Stimulated activated CD4-positive, alpha-beta T cell treated with anti-CD3 and anti-CD28 coated beads, Interleukin-2, amount 100 ng/mL, for 48 hours (primary cell): Measurements from ENCODE around the gene CRPPA.
A peak's percentile ranks its signal among the peaks of the same experiment; 100 is the strongest.

Experiments
- DNase-seq, 2 donors: peaks; one replicate each; pipeline ENCODE4 v3.0.0-alpha.2; 2020

CRPPA gene

DNA sequence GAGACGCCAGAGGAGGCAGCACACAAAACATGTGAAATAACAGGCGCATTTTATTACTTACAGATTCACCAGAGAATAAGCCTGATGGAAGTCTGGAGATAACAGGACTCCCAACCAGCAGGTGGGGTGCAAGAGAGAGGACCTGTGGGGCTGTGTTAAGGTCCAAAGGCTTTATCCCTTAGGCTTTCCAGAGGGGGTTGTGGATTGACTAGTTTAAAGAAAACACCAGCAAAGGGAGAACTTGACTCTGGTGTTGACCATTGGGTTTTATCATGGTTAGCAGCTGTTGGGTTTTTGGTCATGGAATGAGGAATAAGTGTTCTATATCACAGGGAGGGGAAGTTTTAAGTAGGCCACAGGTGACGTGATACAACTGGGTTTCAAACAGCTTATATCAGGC is 1.6 kb upstream of the CRPPA start:
- no peak for DNase-seq

DNA sequence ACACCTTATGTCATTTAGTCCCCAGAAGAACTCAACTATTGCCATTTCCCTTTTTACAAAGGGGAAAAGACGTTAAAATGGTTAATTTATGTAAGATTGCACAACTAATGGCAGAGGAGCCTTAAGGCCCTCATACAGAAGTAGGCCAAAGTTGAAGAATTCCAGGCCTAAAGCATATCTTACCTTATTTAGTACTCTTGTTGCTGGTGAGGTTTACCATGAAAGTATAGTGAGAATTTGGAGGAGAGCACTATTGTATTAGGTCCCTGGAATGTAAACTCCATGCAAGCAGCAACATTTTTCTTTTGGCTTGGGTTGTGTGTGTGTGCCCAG is 731 bp upstream of the CRPPA start:
- no peak for DNase-seq

DNA sequence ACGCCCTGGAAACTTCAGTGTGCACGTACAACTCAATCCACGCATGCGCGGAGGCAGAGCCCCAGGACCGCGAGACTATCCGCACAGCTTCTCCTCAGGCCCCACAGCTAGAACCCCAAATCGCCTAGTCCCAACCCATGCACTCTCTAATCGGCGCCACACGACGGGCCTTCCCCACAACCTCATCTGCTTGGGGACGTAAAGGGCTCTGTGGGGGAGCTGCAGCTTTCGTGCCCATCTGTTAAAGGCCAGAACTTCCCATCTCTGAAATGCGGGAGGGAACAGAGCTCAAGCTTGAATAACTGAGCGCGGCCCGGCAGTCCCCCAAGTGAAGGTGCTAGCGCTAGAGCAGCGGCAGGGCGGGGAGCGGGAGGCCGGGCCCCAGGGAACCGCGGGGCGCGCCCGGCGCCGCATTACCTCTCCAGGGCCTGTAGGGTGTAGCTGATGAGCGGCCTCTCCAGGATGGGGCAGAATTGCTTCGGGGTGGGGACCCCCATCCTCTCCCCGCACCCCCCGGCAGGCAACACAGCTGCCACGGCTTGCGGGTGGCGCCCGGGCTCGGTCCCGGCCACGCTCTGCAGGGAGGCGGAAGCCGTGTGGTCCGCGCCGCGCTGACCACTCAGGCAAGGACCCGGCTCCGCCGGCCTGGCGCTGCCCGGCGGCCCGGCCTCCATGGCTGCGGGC is 547 bp downstream of the CRPPA start:
- DNase-seq, result peak; percentile 56 to 74

DNA sequence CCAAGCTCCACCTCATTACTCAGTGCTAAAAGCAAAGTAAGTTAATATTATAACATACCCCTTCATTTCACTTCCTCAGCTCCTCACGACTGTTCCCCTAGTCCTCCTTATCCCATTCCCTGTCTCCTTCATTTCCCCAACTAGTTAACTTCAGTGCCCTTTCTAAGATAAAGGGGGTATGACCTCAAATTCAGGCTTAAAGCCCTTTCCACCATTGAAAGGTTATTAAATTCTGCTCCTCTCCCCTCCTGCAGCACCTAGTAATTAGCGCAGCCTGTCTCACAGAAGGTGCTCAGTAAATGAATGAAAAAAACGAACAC is 1.0 kb downstream of the CRPPA start:
- no peak for DNase-seq

DNA sequence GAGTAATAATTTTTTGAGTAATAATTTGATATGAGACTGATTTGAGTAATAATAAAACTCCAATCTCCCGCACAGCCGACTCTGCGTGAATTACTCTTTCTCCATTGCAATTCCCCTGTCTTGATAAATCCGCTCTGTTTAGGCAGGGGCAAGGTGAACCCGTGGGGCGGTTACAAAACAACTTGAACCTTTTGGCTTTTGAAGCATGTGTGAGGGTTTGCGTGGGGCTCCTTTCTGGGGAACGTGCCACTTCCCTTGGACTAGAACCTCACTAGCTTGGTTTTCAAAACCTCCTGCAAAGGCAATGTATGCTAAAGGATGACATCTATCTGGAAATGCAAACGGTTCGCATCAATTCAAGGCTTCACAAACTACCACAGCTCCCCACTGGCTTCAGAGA is 1.5 kb downstream of the CRPPA start:
- DNase-seq, result no peak

DNA sequence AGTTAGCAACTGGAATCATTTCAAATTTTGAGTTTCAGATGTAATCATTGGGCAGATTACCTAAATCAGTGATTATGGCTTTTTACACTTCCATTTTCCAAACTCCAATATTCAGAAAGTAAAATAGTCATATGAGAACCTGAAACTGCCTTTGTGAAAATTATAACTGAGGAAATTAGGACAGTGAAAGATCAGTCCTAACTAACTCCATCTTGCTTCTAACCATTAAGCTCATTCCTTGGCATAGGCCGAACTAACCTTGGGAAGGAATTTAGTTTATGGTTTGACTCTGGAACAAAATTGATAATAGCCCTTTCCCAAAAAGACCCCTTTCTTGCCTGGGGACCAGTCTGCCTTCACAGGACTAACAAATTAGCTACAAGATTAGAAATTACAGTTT is 2.2 kb downstream of the CRPPA start:
- DNase-seq, result no peak

DNA sequence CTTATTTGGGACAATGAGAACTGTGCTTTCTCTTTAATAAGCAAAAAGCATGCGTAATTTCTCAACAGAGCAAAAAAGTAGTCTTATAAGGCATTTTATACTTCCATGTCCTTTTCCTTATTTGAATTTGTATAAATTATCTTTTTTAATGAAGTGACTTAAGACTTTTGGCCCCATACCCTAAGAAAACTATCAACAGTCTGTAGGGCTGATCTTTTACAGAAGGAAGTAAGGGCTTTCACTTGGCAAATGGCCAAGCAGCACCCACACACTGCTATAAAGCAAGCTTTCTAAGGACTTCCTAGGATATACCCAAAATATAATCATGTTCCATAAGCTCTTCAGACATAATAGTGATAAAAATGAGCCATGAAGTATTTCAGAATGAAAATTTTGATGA is 3.4 kb downstream of the CRPPA start:
- no peak for DNase-seq

DNA sequence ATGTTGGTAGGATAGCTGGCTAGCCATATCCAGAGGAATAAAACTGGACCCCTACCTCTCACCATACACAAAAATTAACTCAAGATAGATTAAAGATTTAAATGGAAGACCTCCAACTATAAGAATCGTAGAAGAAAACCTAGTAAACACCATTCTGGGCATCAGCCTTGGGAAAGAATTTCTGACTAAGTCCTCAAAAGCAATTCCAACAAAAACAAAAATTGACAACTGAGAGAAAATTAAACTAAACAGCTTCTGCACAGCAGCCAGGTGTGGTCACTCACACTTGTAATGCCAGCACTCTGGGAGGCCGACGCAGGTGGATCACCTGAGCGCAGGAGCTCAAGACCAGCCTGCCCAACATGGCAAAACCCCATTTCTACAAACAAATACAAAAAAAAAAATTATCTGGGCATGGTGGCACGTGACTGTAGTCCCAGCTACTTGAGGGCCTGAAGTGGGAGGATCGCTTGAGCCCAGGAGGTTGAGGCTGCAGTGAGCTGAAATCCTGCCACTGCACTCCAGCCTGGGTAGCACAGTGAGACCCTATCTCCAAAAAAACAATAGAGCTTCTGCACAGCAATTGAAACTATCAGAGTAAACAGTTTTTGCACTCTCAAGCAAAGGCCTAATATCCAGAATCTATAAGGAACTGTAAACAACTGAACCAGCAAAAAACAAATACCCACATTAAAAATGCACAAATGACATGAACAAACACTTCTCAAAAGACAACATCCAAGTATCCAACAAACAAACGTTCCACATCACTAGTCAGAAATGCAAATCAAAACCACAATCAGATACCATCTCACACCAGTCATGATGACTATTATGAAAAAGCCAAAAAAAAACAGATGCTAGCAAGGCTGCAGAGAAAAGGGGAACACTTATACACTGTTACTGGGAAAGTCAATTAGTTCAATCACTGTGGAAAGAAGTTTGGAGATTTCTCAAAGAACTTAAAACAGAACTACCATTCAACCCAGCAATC is 4.8 kb downstream of the CRPPA start:
- no peak for DNase-seq

DNA sequence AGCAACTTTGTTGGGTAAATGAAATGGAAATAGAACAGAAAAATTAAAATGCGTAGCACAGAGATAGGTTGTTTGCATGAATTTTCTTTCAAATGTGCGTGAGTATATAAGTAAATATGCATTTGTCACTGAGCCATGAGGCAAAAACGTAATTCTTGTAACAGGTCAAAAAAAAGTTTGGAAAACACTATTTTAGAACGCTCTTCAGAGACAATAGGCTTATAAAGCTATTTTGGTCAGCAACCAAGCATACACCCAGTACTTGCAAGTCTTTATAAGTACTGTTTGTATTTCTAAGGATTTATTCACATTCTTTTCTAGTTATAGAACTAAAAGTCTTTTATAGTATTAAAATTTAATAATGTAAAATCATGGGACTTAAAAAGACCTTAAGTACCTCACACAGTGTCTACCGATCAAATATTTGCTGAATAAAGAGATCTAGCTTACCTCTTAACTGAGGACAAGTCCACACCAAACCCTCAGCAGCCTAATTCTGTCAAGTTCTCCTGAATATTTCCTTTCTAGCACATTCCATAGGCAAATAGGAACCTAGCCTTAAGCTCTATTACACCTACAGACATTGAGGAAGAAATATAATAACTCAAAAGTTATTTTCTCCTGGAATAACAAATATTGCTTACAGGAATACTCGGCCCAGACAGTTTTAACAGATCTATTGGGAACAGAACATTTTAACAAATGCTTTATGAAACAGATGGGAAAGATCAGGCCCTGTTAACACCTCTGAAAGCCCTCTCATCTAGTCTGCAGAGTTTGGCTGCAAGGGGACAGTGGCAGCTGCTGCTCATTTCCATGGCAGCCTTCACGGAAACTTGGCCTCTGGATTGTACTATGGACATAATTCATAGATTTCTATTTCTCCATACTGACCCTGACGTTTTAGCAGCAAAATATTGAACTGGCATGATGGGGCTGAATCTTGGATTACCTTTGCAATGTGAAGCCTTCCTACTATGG is 8.8 kb downstream of the CRPPA start:
- no peak for DNase-seq

DNA sequence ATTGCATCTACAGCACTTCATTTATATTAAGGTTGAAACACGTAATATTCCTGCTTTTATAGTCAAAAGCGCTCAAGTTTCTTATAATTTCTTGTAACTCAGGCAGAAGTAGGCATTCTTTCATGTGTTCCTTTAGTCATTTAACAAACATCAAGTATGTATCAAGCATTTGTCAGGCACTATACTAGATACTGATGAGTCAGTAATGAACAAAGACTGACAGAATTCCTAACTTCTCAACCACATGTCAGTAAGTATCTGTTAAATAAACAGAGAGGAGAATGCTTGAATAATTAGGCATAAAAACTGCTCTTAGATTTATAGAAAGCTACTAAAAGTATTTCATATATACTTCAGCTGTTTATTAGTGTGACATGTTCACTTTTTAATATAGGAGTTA is 9.9 kb downstream of the CRPPA start:
- DNase-seq, result no peak

DNA sequence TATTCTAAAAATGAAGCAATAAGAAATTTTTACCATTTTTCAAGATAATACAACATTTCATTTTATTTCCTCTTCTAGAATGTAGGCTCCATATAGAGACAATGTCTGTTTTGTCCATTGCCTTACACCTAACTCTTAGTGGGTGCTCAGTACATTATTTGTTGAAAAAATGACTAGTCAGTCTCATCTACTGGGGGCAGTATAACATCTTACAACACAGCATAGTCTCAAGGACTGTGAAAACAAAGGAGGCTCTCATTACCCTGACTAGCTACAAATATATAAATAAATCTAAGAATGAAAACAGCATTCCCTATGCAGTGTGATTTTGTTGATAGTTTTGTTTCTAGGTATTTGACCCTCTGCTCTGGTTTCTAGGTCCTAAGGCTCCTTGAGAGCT is 11.6 kb downstream of the CRPPA start:
- DNase-seq, result no peak

DNA sequence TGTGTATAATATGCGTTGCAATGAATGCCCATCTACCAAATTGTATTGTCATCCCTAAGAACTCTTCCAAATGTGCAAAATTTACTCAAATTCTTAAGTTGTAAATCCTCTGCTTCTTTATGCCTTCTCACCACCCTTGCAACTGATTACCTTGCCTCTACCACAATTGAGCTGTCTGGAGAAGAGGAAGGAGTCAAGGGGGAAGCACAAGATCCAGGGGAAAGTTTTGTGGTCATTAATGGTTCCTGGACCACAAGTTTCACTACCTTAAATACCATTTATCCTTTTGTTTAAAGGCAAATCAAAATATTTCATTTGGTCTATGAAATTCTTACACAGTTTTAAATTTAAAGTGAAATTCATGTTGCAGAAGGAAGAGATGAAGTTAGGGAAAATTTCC is 16.7 kb downstream of the CRPPA start:
- DNase-seq, result no peak

DNA sequence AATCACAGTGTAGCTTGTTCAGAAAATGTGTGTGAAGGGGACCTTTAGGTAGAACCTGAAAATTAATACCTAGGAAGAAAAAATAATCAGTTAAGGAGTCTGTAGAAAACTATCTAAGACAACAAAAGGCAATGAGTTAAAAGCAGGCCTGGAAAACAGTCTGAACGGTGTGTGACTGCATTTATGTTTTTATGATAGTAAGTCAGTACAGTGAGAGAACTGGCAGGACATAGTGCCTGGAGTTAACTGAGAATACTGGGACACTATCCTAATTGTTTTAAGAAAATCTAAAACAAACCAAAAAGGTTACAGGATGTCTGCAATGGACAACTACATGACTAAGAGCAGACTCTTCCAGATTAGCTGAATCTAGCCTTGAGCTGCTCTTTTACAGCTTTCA is 17.9 kb downstream of the CRPPA start:
- DNase-seq, result no peak

DNA sequence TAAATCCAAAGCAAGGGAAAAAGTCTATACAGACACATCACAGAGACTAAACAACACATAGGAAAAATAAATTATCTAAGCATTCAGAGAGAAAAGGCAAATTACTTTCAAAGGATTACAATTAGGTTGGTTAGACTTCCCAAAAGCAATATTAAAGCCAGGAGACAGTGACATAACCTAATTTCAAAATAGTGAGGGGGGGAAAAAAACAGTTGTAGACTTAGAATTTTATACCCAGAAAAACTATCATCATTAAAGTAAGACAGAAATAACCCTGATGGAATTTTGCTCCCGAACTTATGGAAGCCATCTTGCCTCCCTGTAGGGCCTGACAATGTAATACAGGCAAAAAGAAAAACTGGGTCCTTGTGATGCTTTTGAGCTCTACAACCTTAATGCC is 18.4 kb downstream of the CRPPA start:
- no peak for DNase-seq

DNA sequence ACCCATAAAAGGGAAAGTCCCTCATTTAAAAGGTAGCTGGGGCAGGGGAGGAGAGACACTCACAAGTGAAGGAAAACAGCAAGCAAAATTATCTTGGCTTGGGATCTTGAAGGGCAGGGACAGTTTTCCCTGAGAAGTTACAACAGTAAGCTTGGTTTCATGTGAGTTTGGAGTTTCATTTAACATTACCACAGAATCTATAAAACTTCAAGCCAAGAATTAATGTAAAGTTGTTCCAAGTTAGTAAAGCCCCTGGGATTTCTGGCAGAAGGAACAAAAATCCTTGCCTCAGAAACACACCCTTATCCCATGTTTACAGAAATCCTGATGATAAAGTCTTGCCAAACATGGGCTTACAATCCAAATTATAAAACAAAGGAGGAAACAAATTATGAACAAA is 19.2 kb downstream of the CRPPA start:
- DNase-seq, result no peak

DNA sequence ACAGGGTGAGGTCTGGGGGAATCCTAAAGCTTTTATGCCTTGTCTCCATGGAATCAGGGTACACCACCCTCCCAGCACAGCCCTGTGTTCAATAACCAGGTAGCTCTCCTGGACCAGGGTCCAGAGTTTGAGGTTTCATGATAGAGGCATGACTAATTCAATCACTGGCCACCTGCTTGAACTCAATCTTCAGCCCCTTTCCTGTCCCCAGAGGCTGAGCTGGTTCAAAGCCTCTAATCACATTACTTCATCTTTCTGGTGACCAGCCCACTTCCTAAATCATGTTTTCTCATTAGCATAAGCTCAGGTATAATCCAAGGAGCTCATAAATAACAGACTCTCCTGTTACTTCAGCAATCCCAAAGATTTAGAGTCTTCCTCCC is 20.5 kb downstream of the CRPPA start:
- no peak for DNase-seq

DNA sequence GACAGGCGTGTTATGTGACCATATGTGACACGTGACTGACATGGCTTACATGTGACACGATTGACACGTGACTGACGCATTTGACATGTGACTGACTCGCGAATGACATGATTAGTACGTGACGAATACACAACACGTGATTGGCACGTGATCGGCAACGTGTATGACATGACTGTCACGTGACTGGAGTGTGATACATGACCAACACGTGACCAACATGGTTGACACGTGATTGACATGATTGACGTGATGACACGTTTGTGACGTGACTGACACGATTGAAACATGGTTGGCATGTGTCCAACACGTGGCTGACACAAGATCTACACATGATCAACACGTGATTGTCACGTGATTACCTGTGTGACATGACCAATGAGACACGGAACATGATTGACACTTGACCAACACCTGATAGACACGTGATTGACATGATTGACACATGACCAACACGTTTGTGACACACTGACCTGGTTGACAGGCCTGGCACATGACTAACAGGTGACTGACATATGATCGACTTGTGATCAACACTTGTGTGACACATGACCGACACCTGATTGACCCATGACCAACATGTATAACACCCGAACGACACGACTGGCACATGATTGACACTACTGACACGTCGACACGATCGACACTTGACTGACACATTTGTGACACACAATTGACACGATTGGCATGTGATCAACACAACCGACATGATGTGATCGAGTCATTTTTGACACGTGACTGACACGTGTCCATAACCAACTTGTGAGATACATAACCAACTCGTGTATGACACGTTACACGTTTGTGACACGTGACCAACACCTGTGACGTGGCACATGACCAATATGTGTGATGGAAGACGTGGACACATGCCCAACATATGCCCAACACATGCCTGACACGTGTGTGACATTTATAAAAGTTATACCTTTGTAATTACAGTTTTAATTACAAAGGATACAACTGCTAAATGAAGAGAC is 21.1 kb downstream of the CRPPA start:
- DNase-seq, result no peak

DNA sequence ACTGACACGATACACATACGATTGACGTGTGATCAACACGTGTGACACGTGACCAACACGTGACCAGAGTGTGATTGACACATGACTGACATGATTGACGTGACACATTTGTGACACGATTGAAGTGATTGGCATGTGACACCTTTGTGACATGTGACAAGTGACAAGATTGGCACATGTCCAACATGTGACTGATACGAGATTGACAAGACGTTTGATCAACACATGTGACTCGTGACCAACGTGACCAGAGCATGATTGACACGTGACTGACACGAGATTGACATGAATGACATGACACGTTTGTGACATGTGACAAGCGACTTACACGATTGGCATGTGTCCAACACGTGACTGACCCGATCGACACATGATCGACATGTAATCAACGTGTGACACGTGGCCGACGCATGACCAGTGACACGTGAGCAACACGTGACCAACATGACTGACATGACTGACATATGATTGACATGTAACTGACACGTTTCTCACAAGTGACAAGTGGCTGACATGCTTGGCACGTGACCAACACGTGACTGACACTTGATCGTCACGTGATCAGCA is 22.0 kb downstream of the CRPPA start:
- DNase-seq, result no peak

DNA sequence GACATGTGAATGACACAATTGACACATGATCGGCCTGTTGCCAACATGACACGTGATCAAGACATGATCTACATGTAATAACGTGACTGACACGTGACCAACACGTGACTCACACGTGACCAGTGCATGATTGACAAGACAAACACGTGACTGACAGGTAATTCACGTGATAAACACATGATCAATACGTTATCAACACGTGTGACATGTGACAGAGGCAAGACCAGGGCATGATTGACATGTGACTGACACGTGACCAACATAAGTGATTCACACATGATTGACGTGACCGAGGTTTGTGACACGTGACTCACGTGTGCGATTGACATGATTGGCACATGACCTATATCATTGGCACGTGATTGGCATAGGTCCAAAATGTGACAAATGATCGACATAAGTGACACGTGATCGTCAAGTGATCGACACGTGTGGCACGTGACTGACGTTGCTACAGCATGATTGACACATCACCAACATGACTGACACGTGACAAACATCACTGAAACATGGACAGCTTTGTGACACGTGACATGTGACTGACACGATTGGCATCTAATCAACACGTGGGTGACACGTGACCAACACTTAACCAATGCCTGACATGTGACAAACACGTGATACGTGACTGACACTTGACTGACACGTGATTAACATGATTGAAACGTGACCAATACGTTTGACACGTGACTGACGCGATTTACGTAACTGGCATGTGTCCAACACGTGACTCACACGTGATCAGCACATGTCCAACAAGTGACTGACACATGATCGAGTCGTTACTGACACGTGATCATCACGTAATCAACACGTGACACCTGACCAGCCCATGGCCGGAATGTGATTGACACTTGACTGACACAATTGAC is 23.0 kb downstream of the CRPPA start:
- no peak for DNase-seq

DNA sequence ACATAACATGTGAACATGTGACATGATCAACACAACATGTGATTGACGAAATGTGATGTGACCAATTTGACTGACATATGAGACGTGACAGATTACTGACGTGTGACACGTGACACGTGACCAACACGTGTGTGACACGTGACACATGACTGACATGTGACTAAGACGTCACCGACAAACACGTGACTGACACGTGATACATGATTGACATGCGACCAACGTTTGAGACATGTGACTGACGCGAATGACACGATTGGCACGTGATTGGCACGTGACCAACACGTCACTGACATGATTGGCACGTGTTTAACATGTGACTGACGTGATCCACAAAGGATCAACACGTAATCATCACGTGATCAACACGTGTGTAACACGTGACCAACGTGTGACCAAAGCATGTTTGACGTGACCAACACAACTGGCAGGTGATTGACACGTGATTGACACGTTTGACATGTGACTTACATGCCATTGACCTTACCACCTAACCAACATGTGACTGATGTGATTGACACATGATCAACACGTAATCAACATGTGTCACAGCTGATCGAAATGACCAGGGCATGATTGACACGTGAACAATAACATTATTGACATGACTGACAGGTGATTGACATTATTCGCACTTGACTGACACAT is 23.7 kb downstream of the CRPPA start:
- DNase-seq, result no peak
